Kidney glomerular epithelial cell (primary cell): ENCODE results near the gene PPP2R2C.

Source experiments
- DNase-seq: peaks from one replicate; lab custom pipeline; 2025; lab: John Stamatoyannopoulos, UW

Gene PPP2R2C

GRCh38 chr4:6288342-6288741 is 184.1 kb downstream of the PPP2R2C start:
- DNase-seq = no peak

GRCh38 chr4:6287017-6287788 is 185.2 kb downstream of the PPP2R2C start:
- no peak for DNase-seq

- no peak for DNase-seq
Observed at GRCh38 chr4:6283282-6283681, 189.1 kb downstream of the PPP2R2C start.

DNA sequence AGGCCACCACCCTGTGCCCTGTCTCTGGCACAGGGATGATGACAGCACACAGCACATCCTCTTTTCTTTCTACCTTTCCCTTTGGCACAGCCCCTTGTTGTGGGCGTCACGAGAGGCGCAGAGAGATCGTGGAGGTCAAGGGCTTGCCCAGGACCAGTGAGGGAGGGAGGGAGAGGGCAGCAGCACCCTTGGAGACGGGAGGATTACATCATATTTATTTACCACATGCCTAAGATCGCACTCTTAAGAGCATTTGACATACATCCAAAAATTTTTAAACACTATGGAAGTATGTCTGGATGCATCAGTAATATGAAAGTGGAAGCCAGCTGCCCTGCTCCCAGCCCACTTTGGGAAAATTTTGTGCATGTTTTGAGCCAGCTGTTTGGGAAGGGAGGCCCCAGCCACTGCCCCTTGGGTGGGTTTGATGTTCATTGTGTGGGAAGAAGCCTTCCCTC is 190.1 kb downstream of the PPP2R2C start:
- DNase-seq = no peak

DNA sequence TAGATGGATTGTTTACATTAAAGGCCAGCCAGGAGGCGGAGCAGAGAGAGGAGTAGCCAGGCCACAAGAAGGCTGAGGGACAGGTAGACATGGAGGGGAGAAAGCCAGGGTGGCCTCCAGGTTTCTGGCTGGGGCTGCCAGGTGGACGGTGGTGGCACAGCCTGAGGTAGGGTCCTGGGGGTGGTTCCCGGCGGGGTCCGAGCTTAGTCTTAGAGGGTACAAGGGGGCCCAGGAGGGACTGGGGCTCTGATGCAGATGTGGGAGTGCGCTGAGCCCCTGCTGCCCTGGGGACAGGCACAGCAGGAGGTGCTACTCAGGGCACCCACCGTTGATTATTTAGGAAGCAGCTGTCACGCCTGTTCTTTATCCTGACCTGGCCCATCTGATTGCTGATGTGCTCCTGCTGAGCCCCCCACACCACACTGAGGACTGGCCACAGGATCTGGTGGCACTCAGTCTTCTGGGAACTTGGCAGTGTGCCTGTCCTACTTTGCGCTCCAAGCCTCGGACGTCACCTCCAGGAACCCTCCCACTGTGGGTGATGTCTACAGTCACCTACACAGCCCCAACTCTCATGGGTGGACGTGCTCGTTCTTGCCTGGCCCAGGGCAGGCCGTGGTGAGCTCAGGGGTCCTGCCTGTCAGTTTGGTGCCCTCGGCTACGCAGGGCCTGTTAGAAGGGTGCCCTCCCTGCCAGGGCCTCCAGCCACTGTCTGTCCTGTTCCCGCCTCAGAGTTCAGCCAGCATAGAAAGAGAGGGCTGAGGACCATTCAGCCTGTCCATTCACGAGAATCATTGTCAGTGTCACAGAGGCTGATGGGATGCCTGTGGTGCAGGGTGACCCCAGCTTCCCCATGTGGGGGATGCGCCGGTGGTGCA is 190.7 kb downstream of the PPP2R2C start:
- no peak for DNase-seq

DNA sequence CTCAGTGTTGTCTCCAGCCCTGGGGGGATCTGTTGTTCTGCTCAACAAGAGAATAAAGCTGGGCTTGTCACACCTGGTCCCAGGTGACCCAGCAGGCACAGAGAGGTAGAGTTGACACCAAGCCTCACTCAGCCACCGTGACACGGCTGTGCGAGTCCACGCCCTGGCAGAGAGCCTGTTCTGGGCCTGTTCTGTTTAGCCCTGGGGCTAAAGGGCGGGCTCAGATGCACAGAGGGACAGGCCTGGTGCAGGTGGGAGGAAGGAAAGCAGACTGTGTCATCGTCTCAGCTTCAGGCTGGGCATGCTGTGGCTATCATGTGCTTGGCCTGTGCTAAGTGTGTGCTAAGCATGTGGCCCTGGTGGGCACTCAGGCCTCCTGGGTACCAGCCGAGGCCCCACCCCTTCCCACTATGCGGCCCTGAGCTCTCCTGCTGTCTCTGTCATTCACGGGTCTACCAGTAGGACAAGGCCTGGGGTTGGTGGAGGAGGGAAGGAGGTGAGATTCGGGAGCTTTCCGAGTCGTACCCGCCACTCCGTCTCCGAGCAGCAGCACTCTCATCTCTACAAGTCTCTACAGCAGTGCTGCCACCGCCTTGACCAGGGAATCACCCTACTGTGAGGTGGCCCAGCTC is 191.9 kb downstream of the PPP2R2C start:
- DNase-seq = no peak

- no peak for DNase-seq
Observed at GRCh38 chr4:6279582-6280289, 192.7 kb downstream of the PPP2R2C start.

DNA sequence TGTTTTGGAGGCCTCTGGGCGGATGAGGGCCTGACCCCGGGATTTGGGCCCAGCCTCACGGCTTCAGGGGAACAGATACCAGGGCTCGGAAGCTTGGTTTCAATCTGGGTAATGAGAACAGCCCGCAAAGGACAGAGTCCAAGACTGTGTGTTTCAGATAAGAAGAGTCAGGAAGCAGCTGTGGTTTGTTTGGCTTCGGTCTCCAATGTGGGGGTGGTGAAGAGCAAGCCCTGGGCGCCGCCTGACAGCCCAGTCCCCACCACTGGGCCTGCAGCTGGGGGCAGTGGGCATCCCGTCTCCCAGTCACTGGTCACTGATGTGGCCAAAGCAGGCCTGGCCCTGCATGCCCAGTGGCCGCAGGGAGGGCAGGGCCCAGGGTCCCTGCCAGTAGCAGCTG is 193.6 kb downstream of the PPP2R2C start:
- DNase-seq = no peak

- DNase-seq = no peak
Observed at GRCh38 chr4:6277935-6278800, 194.2 kb downstream of the PPP2R2C start.

DNA sequence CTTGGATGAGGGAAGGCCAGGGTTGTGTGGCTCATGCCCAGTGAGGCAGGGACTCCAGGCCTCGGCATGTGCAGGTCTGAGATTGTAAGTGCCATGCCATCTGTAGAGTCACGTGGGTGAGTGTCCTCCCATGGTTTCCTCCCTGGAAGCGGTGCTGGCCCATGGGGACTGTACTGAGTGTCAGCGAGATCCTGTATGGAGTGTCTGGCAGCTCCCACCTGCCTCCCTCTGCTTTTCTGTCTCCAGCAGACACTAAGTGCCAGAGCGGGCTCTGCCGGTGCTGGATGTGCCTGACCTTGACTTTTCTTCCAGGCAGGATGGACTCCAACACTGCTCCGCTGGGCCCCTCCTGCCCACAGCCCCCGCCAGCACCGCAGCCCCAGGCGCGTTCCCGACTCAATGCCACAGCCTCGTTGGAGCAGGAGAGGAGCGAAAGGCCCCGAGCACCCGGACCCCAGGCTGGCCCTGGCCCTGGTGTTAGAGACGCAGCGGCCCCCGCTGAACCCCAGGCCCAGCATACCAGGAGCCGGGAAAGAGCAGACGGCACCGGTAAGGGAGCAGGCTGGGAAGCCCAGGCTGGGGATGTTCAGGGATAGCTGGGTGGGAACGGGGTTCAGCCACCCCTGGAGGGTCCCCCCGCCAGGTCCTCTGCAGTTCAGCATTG is 195.1 kb downstream of the PPP2R2C start:
- DNase-seq = no peak

DNA sequence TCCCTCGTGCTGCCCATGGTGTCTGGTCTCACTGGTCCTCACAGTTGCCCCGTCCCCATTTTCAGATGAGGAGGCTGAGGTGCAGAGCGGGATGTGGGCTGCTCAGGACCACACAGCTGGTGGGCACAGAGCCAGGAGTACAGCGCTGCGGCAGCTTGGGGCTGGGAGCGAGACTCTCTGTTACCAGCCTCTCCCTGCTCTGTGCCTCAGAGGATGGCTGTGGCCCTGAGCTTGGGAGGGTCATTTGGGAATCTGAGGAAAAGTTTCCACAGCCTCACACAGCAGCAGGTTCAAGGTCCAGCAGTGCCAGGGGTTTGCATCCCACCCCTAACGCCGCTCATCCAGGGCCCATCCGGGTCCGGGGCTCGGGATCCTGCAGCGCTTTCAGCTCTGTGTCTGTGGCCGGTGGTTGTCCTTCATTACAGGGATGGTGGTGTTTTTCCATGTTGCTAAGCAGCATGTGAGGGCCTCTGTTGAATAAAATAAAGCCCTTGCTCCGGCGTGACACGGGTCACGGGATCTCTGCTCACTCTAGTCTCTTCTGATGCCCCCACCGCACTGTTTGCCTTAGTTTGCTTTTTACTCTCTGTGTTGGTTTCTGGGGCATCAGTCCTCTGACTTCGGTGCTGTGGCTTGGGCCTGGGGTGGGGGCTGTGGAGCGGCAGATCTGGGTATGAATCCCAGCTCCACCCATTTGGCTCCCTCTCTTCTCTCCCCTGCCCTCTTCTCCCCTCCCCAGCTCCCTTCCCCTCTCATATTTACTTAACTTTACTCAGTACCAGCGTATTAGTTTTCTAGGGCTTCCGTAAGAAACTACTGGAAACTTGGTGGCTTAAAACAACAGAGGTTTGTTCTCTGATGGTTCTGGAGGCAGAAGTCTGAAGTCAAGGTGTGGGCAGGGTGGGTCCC is 196.3 kb downstream of the PPP2R2C start:
- DNase-seq = no peak

- no peak for DNase-seq
Observed at GRCh38 chr4:6275351-6275750, 197.1 kb downstream of the PPP2R2C start.

DNA sequence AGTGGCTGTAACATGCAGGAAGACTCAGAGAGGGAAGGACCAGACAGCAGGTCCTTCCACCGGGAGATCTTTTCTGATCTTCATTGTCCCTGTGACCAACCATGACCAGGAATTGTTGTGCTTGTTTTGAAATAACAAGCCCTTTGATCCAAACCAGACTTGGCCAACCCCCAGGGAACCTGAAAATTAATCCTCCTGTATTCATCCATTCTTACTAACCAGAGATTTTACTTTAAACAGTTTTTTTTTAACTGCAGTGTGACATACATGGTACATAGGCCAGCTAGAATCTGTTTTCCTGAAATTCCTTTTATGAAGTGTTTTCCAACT is 198.8 kb downstream of the PPP2R2C start:
- no peak for DNase-seq

DNA sequence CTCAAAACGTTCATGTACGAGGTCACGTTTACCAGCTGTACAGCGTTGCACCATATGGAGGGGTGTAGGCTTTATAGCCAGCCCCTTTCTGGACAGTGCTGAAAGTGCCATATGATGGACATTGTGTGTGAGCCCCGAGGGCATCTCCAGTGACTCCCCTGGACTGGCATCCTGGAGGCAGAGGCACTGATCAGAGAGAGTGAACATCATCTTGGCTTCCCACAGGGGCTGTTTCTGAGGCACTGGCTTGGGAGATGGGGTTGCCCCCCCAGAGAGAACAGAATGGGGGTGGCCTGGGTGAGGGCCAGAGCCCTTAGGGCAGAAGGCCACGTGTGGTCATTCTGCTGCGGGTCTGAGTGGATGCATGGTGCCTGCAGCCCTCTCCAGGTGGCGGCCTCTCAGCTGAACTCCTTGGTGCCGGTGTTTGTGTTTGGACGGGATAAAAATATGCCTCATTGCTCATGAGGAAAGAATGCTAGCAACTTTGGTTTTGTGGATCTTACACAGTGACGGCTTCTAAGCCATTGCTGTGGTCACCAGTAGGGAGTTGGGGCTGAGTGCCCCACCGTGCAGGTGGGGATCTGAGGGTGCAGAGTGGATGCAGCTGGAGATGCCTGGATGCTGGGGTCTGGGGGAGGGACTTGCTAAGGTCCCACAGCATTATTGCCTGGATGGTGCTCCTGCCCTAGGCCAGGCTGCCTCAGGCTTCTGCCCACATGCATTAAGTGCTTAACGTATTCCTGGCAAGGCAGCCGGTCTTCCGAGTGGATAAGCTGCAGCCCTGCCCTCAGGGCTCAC is 199.4 kb downstream of the PPP2R2C start:
- peak; percentile 85 for DNase-seq

GRCh38 chr4:6271701-6272465 is 200.5 kb downstream of the PPP2R2C start:
- no peak for DNase-seq

DNA sequence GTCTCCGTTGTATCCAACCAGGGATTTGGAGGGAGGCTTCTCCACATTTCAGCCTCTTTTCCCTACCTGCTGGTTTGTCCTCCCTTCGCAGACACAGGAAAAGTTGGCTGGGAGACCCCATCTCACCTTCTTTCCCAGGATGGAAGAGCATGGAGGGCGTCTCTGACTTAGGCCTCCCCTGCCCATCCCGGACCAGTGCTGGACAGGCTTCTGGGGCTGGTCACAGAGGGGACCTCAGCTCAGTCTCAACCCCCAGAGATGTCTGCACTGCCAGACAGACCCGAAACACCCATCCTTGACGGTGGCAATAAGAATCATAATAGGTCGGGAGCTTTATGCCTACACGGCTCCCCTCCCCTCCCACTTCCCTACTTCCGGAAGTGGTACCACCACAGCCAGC is 201.2 kb downstream of the PPP2R2C start:
- no peak for DNase-seq

DNA sequence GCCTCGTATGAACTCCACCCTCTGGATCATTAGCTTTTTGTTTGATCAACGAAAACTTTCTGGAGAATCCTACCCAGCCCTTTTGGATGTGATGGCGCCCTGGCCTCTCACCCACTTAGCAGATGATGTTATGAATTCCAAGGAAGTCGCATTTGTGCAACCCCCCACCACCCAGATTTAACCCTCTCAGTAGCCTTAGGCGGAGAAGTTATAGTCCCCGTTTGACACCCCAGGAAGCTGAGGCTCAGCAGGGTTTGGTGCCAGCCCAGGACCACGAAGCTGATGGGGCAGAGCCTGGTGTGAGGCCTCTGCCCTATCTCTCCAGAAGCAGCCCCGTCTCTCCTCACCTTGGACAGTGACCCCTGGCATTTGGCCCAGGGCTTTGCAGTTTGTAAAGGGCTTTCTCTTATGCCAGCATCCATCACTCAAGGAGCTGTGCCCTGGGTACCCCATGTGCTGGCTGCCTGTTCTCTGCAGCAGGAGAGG is 201.7 kb downstream of the PPP2R2C start:
- no peak for DNase-seq
